Tibial nerve (tissue), 4 donors: ENCODE data around the gene IL34. TPM values are rescaled to one million over a fixed set of nuclear protein-coding genes. Genes with fewer than 3 reads are reported as not detected.

ENCODE experiments used
- DNase-seq, 2 donors: peaks; one replicate each; pipeline ENCODE4 v3.0.0-alpha.2; 2019; ENCODE audit warnings: low spot score in 2 of 2
- H3K27ac ChIP-seq, 4 donors: fragments of 200-600 bp; sonication (generic) in 3 of 4; one replicate each; pipeline ENCODE4 v1.5.1; 2017 to 2019; ENCODE audit warnings: mild to moderate bottlenecking in 1 of 4
- H3K27me3 ChIP-seq, 2 donors: fragments of 200-600 bp; sonication (generic) in 1 of 2; one replicate each; pipeline versions ENCODE4 v1.5.1 to v1.6.0; 2017 to 2019
- H3K36me3 ChIP-seq, 3 donors: fragments of 200-600 bp; sonication (generic); one replicate each; pipeline ENCODE4 v1.5.1; 2018 to 2019
- H3K4me1 ChIP-seq, 4 donors: fragments of 200-600 bp; sonication (generic) in 3 of 4; one replicate each; pipeline ENCODE4 v1.5.1; 2017 to 2019
- H3K4me3 ChIP-seq, 4 donors: fragments of 200-600 bp; sonication (generic) in 3 of 4; one replicate each; pipeline ENCODE4 v1.5.1; 2017 to 2019; ENCODE audit warnings: mild to moderate bottlenecking in 1 of 4, moderate library complexity in 1 of 4
- H3K9me3 ChIP-seq, 4 donors: fragments of 200-600 bp; sonication (generic) in 3 of 4; one replicate each; pipeline ENCODE4 v1.5.1; 2017 to 2019
- EP300 ChIP-seq, 2 donors: sonication (generic); formaldehyde crosslinking; IDR thresholded peaks; one replicate each; pipeline ENCODE4 v1.6.1; 2017; ENCODE audit warnings: antibody characterized with exemption in 2 of 2, mild to moderate bottlenecking in 1 of 2
- POLR2A ChIP-seq, 2 donors: fragments of 450-650 bp; IDR thresholded peaks; one replicate each; pipeline ENCODE4 v1.6.1; 2017; ENCODE audit warnings: antibody characterized with exemption in 2 of 2, mild to moderate bottlenecking in 2 of 2, moderate library complexity in 2 of 2
- WGBS, 2 donors: methylation state at CpG; one replicate each; pipeline ENCODE4 v1.1.5; 2018; 5-methylcytosine and 5-hydroxymethylcytosine counted together
- total RNA-seq, 4 donors: library from RNA; depleted of rRNA; stranded (reverse); fragments of >200 nt; gene quantifications; one replicate each; pipeline ENCODE4 v1.1.0, GENCODE V29; 2016
- TF ChIP-seq, protein P1 (sequence below), 5 experiments: fragments of 200-600 bp in 3 of 5; fragments of 450-650 bp in 2 of 5; sonication (generic) in 3 of 5; IDR thresholded peaks; one replicate each; pipeline ENCODE4 v1.5.1; 2016 to 2019; ENCODE audit warnings: antibody characterized with exemption in 5 of 5, mild to moderate bottlenecking in 3 of 5, moderate library complexity in 2 of 5

The IL34 gene
- total RNA-seq, 4 donors from 2014 or later, result 49.6 to 89.4 (median 60.9) TPM

DNA sequence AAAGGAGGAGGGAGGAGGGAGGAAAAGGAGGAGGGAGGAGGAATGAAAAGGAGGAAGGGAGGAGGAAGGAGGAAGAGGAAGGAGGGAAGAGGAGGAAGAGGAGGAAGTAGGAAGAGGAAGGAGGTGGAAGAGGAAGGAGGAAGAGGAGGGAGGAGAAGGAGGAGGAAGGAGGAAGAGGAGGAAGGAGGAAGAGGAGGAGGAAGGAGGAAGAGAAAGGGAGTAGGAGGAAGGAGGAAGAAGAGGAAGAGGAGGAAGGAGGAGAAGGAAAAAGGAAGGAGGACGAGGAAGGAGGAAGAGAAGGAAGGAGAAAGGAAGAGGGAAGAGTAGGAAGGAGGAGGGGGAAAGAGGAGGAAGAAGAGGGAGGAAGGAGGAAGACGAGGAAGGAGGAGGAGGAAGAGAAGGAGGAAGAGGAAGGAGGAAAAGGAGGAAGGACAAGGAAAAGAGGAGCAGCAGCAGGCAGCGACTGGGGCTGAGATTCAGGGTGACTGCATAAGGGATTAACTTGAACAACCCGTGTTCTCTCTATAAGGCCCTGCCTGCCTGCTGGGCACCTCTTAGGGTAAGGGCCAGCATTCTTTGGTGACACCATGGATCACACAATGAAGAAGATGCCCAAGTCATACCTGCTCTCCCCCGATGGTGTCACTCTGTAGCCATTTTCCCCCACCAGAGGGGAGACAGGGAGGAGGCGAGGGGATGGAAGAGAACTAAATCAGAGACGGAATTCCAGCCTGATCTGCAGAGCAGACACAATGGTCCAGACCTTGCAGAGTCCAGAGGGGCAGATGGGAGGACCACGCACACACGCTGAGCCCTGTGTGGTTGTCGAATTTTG, 1.4 kb upstream of the IL34 start:
- Histone ChIP-seq H3K27me3 (no peaks in the 10 kb centered on the region), H3K27ac (peak overlapping the region in 2 of 4 donors; percentile 67 to 85), H3K4me3 (no peak overlapping the region), H3K4me1 (peaks cover 0 to 61% (median 10%) of the 10 kb centered on the region in 4 donors), H3K36me3 (peaks cover 0 to 14% (median 0%) of the 10 kb centered on the region in 3 donors), H3K9me3 (no peaks in the 10 kb centered on the region)
- WGBS, 2 donors, result 72 to 87% methylated on average over 10 of the region's 10 CpGs
- TF ChIP-seq EP300 (IDR thresholded peaks at IDR 0.05) (no peak), POLR2A (IDR thresholded peaks at IDR 0.05) (no peak)
- TF ChIP-seq, protein P1, sequence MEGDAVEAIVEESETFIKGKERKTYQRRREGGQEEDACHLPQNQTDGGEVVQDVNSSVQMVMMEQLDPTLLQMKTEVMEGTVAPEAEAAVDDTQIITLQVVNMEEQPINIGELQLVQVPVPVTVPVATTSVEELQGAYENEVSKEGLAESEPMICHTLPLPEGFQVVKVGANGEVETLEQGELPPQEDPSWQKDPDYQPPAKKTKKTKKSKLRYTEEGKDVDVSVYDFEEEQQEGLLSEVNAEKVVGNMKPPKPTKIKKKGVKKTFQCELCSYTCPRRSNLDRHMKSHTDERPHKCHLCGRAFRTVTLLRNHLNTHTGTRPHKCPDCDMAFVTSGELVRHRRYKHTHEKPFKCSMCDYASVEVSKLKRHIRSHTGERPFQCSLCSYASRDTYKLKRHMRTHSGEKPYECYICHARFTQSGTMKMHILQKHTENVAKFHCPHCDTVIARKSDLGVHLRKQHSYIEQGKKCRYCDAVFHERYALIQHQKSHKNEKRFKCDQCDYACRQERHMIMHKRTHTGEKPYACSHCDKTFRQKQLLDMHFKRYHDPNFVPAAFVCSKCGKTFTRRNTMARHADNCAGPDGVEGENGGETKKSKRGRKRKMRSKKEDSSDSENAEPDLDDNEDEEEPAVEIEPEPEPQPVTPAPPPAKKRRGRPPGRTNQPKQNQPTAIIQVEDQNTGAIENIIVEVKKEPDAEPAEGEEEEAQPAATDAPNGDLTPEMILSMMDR (IDR thresholded peaks at IDR 0.05), result no peak
- DNase-seq, result no peak

DNA sequence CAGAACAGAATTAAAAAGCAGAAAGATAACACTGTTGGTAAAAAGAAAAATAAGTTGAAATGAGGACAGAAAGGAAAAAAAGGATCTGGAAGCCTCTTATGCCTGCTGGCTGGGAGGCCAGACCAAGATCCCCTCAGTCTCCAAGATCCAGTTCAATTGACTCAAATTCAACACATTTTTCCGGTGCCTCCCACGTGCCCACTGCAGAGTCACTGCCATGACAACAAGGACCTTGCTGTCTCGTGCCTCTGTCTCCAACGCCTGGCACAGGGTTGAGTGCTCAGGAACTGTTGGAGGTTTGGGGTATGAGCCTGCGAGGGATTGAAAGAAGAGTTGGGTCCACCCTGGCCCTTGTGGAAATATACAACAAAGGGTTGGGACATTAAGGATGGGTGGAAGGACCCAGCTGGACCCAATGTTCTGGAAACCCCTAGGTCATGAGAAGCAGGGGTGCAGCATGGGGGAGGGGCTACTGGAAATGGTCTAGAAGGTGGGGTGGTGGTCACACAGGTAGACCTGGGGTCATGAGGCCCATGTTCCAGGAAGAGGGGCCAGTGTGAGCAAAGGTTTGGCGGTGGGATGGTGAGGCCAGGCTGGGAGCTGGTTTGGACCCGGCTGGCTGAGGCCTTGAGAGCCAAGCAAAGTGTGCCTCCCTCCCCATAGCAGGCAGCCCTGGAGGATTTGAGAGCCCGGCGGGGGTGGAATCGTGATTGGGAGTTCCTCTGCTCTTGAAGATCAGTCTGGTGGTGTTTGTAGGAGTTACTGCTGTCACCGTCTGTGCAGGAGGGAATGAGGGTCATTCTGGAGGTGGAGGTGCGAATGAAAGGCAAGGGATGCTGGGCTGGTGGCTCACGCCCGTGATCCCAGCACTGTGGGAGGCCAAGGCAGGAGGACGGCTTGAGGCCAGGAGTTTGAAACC, 1.3 kb downstream of the IL34 start:
- DNase-seq, result no peak
- no peak overlapping the region for H3K4me3 ChIP-seq
- TF ChIP-seq, protein P1 (IDR thresholded peaks at IDR 0.05), result no peak
- no peak for TF ChIP-seq POLR2A (IDR thresholded peaks at IDR 0.05)
- TF ChIP-seq EP300 (IDR thresholded peaks at IDR 0.05), result peak in 1 of 2 donors; percentile 38
- WGBS, 2 donors, result 74 to 81% methylated on average over 15 of the region's 15 CpGs
- no peaks in the 10 kb centered on the region for H3K27me3 ChIP-seq
- H3K4me1 ChIP-seq, result peaks cover 0 to 57% (median 8%) of the 10 kb centered on the region in 4 donors
- H3K9me3 ChIP-seq, result no peaks in the 10 kb centered on the region
- peak overlapping the region in 3 of 4 donors; percentile 37 to 85 (median 81) for H3K27ac ChIP-seq
- peaks cover 0 to 21% (median 0%) of the 10 kb centered on the region in 3 donors for H3K36me3 ChIP-seq

DNA sequence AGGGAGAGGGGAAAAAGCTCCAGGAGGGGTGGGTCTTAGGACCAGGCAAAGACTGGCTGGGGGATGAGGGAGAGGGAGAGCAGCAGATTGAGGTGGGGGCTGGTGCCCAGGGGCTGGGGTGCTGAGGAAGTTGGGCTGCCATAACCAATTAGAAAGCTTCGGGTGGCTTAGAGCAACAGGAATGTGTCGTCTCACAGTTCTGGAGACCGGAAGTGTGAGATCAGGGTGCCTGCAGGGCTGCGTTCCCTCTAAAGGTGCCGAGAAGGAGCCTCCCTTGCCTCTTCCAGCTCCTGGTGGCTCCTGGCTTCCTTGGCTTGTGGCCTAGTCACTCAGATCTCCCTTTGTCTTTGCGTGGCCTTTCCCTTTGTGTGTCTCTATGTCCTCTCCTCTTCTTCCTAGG, 2.2 kb downstream of the IL34 start:
- TF ChIP-seq EP300 (IDR thresholded peaks at IDR 0.05), result no peak
- TF ChIP-seq, protein P1 (IDR thresholded peaks at IDR 0.05), result no peak
- TF ChIP-seq POLR2A (IDR thresholded peaks at IDR 0.05), result no peak
- DNase-seq, result no peak
- Histone ChIP-seq H3K27me3 (no peaks in the 10 kb centered on the region), H3K36me3 (peaks cover 0 to 21% (median 0%) of the 10 kb centered on the region in 3 donors), H3K4me1 (peaks cover 0 to 60% (median 8%) of the 10 kb centered on the region in 4 donors), H3K27ac (peak overlapping the region in 2 of 4 donors; percentile 81 to 85), H3K9me3 (no peaks in the 10 kb centered on the region), H3K4me3 (no peak overlapping the region)
- WGBS, 2 donors, result 87 to 88% methylated on average over 6 of the region's 6 CpGs

DNA sequence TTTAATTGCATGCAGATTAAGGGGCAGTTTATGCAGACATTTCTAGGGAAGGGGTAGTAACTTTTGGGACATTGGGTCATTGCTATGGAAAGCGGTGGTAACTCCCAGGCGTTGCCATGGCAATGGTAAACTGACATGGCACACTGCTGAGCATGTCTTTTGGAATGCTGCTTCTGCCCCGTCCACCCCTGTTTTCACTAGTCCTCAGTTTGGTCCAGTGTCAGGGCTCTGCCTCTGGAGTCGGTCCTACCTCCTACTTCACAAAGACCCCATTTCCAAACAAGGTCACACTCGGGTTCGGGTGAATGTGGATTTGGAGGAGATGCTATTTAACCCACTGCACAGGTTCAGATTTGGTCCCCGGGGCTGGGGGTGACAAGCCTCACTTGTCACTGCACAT, 2.9 kb downstream of the IL34 start:
- DNase-seq, result no peak
- Histone ChIP-seq H3K27me3 (no peaks in the 10 kb centered on the region), H3K4me3 (no peak overlapping the region), H3K4me1 (peaks cover 0 to 67% (median 10%) of the 10 kb centered on the region in 4 donors), H3K9me3 (no peaks in the 10 kb centered on the region), H3K27ac (peak overlapping the region in 3 of 4 donors; percentile 37 to 85 (median 81)), H3K36me3 (peaks cover 0 to 24% (median 0%) of the 10 kb centered on the region in 3 donors)
- 74% methylated on average over 7 of the region's 7 CpGs for WGBS, 2 donors
- TF ChIP-seq, protein P1 (IDR thresholded peaks at IDR 0.05), result no peak
- TF ChIP-seq POLR2A (IDR thresholded peaks at IDR 0.05) (no peak), EP300 (IDR thresholded peaks at IDR 0.05) (no peak)
